ENCODE results near the gene WFIKKN1. TPM values are rescaled to one million over a fixed set of nuclear protein-coding genes. Genes with fewer than 3 reads are reported as not detected.

Gene WFIKKN1
- total RNA-seq, 1 donor from 2014 or later, result 0.35 TPM

Other genes starting within 250 kb of the WFIKKN1 start
- 87.2 and 92.8 TPM in 2 replicates for gene PGAP6, start 249.0 kb upstream of the WFIKKN1 start, total RNA-seq
- gene NME4, start 233.8 kb upstream of the WFIKKN1 start, total RNA-seq, result 27.6 and 50.0 TPM in 2 replicates
- gene DECR2, start 229.1 kb upstream of the WFIKKN1 start, total RNA-seq, result 13.0 and 17.5 TPM in 2 replicates
- 20.5 and 72.5 TPM in 2 replicates for gene RAB11FIP3, start 205.3 kb upstream of the WFIKKN1 start, total RNA-seq
- gene CAPN15, start 103.3 kb upstream of the WFIKKN1 start, total RNA-seq, result 41.7 and 82.0 TPM in 2 replicates
- gene PRR35, start 70.6 kb upstream of the WFIKKN1 start, total RNA-seq, result 0.05 TPM in 1 of 2 replicates, not detected in the other
- gene NHLRC4, start 64.0 kb upstream of the WFIKKN1 start, total RNA-seq, result 0.85 TPM in 1 of 2 replicates, not detected in the other
- gene PIGQ, start 61.0 kb upstream of the WFIKKN1 start, total RNA-seq, result 30.9 and 68.5 TPM in 2 replicates
- 8.0 and 12.1 TPM in 2 replicates for gene RAB40C, start 40.9 kb upstream of the WFIKKN1 start, total RNA-seq
- 54.4 and 93.1 TPM in 2 replicates for gene METTL26, start 5.3 kb downstream of the WFIKKN1 start, total RNA-seq
- 17.6 and 26.4 TPM in 2 replicates for gene MCRIP2, start 10.8 kb downstream of the WFIKKN1 start, total RNA-seq
- gene WDR90, start 18.4 kb downstream of the WFIKKN1 start, total RNA-seq, result 6.9 and 18.5 TPM in 2 replicates
- gene RHOT2, start 37.1 kb downstream of the WFIKKN1 start, total RNA-seq, result 31.1 and 43.6 TPM in 2 replicates
- 0.94 and 1.6 TPM in 2 replicates for gene RHBDL1, start 44.7 kb downstream of the WFIKKN1 start, total RNA-seq
- gene STUB1, start 49.4 kb downstream of the WFIKKN1 start, total RNA-seq, result 78.5 and 115 TPM in 2 replicates
- gene JMJD8, start 53.3 kb downstream of the WFIKKN1 start, total RNA-seq, result 33.5 and 52.3 TPM in 2 replicates
- 1.4 and 7.9 TPM in 2 replicates for gene WDR24, start 59.4 kb downstream of the WFIKKN1 start, total RNA-seq
- gene FBXL16, start 74.8 kb downstream of the WFIKKN1 start, total RNA-seq, result 0.40 TPM in 1 of 2 replicates, not detected in the other
- 65.8 and 74.7 TPM in 2 replicates for gene METRN, start 84.1 kb downstream of the WFIKKN1 start, total RNA-seq
- gene ANTKMT, start 90.2 kb downstream of the WFIKKN1 start, total RNA-seq, result 23.1 and 73.8 TPM in 2 replicates
- 0.69 and 0.70 TPM in 2 replicates for gene CCDC78, start 95.5 kb downstream of the WFIKKN1 start, total RNA-seq
- 10.5 and 24.1 TPM in 2 replicates for gene HAGHL, start 96.1 kb downstream of the WFIKKN1 start, total RNA-seq
- gene CIAO3, start 110.0 kb downstream of the WFIKKN1 start, total RNA-seq, result 21.7 and 28.5 TPM in 2 replicates
- gene MSLN, start 129.7 kb downstream of the WFIKKN1 start, total RNA-seq, result 1.3 and 13.5 TPM in 2 replicates
- gene RPUSD1, start 157.4 kb downstream of the WFIKKN1 start, total RNA-seq, result 22.3 and 35.3 TPM in 2 replicates
- gene CHTF18, start 157.6 kb downstream of the WFIKKN1 start, total RNA-seq, result 4.2 and 11.3 TPM in 2 replicates
- not detected in 2 replicates for gene GNG13, start 169.7 kb downstream of the WFIKKN1 start, total RNA-seq

Measured in renal cortical epithelial cell (primary cell).